Fibroblast of pulmonary artery (primary cell): ENCODE results near the gene NEURL4.
"Not testable (repeated sequence)": the region's sequence is repeated elsewhere in the genome, so short reads cannot be mapped to it uniquely, and the experiment has no call there.

Experiments
- DNase-seq: peaks from one replicate; pipeline ENCODE4 v3.0.0-alpha.2; 2010; ENCODE audit warnings: low read depth
- H3K4me3 ChIP-seq: replicated peaks from 2 replicates; pipeline ENCODE4 v1.5.1; 2011; ENCODE audit warnings: low read depth, mild to moderate bottlenecking, control low read depth, low read length, moderate library complexity
- TF ChIP-seq, protein P1 (sequence below): IDR thresholded peaks from 2 replicates; pipeline ENCODE4 v1.5.1; 2011; ENCODE audit warnings: mild to moderate bottlenecking, control low read depth, low read length, inconsistent platforms; ENCODE audit errors: missing control alignments

Gene NEURL4

DNA sequence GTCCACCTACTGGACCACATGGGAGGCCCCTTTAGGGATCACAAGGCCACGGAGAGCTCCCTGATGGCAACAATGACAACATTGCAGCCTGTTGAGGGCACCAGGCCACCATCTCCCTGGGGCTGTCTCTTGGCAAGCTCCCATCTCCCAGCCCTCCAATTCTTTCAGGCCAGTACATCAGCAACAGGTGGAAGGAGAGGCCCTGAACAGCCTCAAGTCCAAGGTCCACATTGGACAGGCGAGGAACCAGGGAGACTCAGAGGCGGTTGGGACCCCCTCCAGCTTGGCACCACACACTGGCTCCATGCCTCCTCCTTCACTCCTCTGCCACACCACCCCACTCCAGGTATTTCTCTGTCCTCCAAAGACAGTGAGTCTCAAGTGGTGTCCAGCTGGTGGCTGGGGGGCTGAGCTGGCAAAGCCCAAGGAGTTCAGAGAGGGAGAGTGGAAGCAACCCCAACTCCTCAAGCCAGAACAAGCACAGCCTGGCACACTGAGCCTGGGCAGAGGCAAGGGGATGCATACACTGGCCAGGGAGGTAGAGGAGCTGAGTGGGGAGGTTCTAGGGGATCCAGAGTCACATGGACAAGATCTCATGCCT lies 5.9 kb upstream of the NEURL4 start:
- no peak overlapping the region for H3K4me3 ChIP-seq
- TF ChIP-seq, protein P1, sequence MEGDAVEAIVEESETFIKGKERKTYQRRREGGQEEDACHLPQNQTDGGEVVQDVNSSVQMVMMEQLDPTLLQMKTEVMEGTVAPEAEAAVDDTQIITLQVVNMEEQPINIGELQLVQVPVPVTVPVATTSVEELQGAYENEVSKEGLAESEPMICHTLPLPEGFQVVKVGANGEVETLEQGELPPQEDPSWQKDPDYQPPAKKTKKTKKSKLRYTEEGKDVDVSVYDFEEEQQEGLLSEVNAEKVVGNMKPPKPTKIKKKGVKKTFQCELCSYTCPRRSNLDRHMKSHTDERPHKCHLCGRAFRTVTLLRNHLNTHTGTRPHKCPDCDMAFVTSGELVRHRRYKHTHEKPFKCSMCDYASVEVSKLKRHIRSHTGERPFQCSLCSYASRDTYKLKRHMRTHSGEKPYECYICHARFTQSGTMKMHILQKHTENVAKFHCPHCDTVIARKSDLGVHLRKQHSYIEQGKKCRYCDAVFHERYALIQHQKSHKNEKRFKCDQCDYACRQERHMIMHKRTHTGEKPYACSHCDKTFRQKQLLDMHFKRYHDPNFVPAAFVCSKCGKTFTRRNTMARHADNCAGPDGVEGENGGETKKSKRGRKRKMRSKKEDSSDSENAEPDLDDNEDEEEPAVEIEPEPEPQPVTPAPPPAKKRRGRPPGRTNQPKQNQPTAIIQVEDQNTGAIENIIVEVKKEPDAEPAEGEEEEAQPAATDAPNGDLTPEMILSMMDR = no peak
- no peak for DNase-seq

DNA sequence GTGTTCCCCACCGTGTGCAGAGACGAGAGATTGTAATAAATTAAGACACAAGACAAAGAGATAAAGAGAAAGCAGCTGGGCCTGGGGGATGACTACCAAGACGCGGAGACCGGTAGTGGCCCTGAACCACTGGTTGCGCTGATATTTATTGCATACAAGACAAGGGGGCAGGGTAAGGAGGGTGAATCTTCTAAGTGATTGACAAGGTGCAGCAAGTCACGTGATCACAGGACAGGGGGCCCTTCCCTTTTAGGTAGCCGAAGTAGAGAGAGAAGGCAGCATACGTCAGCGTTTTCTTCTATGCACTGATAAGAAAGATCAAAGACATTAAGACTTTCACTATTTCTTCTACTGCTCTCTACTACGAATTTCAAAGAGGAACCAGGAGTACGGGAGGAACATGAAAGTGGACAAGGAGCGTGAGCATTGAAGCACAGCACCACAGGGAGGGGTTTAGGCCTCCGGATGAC lies 3.5 kb upstream of the NEURL4 start:
- DNase-seq, H3K4me3 ChIP-seq: not testable (repeated sequence)

DNA sequence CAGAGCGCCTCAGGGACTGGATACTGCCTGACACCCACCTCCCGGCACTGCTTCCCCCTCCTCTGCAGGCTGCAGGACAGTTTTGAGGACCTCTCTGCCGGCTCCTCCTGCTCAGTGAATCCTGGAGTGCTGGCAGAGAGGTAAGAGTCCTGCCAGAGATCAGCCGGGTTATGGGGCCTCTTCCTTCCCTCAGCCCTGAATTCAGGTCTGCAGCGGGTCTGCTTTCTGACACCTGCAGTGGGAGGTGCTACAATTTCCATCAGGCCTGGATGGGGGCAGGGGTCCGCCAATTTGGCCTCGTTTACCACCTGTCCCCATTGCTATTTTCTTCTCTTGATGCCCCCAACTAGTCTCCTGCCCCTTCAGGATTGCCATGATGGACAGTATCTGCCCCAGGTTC lies 3.0 kb upstream of the NEURL4 start:
- TF ChIP-seq, protein P1 = no peak
- no peak overlapping the region for H3K4me3 ChIP-seq
- DNase-seq = no peak

DNA sequence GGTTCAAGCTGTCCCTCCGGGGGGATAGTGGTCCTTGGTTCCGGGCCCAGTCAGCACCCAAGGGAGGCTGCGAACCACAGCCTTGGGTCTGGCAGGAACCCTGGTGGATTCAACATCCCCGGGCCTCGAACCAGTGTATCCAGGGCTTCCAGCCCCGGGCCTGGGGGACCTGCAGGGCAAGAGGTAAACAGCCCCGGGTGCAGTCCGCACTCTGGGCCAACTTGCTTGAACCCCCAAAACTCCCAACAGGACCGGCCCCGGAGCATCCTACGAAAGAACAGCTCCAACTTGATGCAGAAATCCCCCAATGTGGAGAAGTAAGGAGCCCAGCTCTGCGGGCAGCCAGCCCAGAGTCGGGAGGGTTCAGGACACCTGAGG lies 1.5 kb upstream of the NEURL4 start:
- TF ChIP-seq, protein P1 = no peak
- H3K4me3 ChIP-seq = peak overlapping the region; percentile 89
- no peak for DNase-seq

DNA sequence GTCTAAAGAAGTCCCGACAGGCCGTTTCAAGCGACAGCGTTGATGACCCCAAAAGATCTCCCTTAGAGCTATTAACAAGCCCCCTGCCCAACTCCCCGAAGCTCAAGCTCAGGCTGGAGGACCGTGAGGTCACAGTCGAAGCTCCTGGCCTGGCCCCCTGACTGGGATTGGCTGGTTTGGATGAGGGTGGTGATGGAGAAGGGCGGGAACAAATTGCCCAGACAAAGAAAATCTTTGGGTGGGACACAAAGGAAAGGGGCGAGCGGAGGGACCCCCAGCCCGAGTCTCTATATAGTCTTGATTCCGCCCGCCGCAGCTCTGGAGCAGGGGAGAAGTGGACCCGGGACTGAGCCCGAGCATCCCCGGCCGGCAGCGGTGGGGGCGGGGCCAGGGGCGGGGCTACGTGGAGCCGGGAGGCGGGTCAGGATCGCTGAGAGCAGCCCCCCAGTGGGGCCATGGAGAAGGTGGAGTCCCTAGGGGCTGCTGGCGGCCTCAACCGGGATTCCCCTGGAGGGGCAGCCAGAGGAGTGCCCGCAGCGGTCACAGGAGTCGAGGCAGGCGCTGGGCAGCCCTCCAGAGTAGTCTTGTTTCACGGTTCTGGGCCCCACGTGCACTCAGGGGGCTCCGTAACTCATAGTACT lies 982 bp upstream of the NEURL4 start:
- H3K4me3 ChIP-seq = peak overlapping the region; percentile 89
- peak; percentile 77 for DNase-seq
- TF ChIP-seq, protein P1 = no peak

DNA sequence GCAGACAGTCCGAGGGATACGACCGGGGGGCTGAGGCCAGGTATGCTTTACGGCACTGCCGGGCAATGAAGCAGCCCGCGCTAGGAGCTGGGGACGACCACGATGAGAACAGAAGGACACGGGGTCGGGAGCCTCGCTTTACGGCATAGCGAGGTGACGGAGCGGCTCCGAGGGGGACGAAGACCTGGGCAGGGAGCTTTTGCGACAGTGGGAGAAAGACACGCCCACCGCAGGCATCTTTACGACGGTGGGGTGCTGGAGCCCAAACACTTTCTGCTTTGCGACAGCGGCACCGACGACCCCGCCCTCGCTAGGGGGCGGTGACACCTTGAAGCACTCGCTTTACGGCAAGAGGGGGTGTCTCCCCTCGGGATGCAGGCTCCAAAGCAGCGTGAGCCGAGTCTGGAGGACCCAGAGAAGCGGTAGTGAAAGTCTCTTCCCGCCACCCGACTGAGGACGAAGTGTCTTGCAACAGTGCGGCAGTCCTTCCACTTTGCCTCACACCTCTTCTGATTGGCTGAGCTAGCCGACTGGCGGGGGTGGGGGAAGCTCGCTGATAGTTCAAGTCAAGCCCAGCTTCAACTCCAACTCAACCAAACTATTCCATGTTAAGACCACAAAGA lies 350 bp upstream of the NEURL4 start:
- TF ChIP-seq, protein P1 = no peak
- peak; percentile 99 for DNase-seq
- H3K4me3 ChIP-seq = peak overlapping the region; percentile 89

DNA sequence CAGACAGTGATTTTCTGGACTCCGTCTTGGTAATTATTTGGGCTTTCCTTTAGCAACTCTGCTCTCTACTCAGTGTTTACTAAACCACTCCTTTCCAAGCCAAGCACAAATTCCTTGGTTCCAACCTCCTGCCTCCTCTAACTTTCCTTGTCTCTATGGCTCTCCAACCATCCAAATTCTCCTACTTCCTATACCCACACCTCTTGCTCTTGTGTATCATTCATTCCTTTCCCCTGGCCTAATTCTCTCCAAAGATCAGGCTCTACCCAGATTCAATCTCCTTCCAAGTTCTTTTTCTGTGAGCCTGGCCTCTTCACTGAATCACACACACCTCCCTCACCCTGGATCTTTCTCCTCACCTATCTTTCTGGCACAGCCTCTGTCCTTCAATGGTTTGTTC lies 1.1 kb downstream of the NEURL4 start:
- TF ChIP-seq, protein P1 = no peak
- H3K4me3 ChIP-seq = no peak overlapping the region
- DNase-seq = no peak
